AG04450 (cell line): ENCODE measurements around the gene NAA35. TPM values are rescaled to one million over a fixed set of nuclear protein-coding genes. Genes with fewer than 3 reads are reported as not detected.
"Not testable (repeated sequence)": the region's sequence is repeated elsewhere in the genome, so short reads cannot be mapped to it uniquely, and the experiment has no call there.

ENCODE experiments used
- CTCF ChIA-PET: fragments of 300-600, 350-600 bp; formaldehyde crosslinking; extraction: SDS; loops from one replicate; lab custom pipeline; 2022; ENCODE audit warnings: antibody characterized with exemption, inconsistent platforms; lab: Charles Lee
- POLR2A ChIA-PET: fragments of 350-600 bp; formaldehyde crosslinking; extraction: SDS; loops from one replicate; lab custom pipeline; 2021; ENCODE audit warnings: antibody characterized with exemption, inconsistent platforms; lab: Yijun Ruan, JAX
- DNase-seq: peaks from one replicate; pipeline ENCODE4 v3.0.0-alpha.2; 2011; ENCODE audit warnings: low read depth, low spot score
- H3K27ac ChIP-seq: one replicate; pipeline ENCODE4 v1.5.1; 2012; ENCODE audit warnings: low read depth, low read length, control low read depth
- H3K27me3 ChIP-seq: one replicate; pipeline ENCODE4 v1.6.0; 2012; ENCODE audit warnings: low read length; ENCODE audit not compliant: control insufficient read depth, insufficient read depth
- H3K4me3 ChIP-seq: 2 replicates; pipeline ENCODE4 v1.5.1; 2011; ENCODE audit warnings: mild to moderate bottlenecking, low read depth, low read length, control low read depth
- H3K9me3 ChIP-seq: 2 replicates; pipeline ENCODE4 v1.5.1; 2012; ENCODE audit warnings: low read length; ENCODE audit not compliant: control insufficient read depth, insufficient read depth
- CTCF ChIP-seq: IDR thresholded peaks from 2 replicates; pipeline ENCODE4 v1.5.1; 2011; ENCODE audit warnings: low read depth, low read length, control low read depth, inconsistent platforms
- polyA plus RNA-seq: library from polyadenylated mRNA; depleted of rRNA; stranded (reverse); fragments of >200 nt; gene quantifications from 2 replicates; pipeline ENCODE4 v1.2.3, GENCODE V29; 2011

Gene NAA35
- polyA plus RNA-seq, 1 experiment, result 25.2 TPM

- H3K27me3 ChIP-seq, result no peaks in the 10 kb centered on the region
- no peak overlapping the region for H3K4me3 ChIP-seq
- ChIA-PET CTCF (interaction anchor here (0.6 kb wide), 1 partner anchor 8 kb away, joined by 4 read pairs; no protein-coding TSS in a partner anchor), POLR2A (no interaction called here)
- H3K9me3 ChIP-seq, result no peaks in the 10 kb centered on the region
- H3K27ac ChIP-seq, result no peak overlapping the region
- no peak for TF ChIP-seq CTCF
- no peak for DNase-seq
Measured at GRCh38 chr9:85964526-85964925, 23.6 kb downstream of the NAA35 start.

- H3K27me3 ChIP-seq, result no peaks in the 10 kb centered on the region
- H3K27ac ChIP-seq, result no peak overlapping the region
- no peak for DNase-seq
- H3K9me3 ChIP-seq, result no peaks in the 10 kb centered on the region
- ChIA-PET CTCF (no interaction called here), POLR2A (no interaction called here)
- no peak for TF ChIP-seq CTCF
- no peak overlapping the region for H3K4me3 ChIP-seq
Measured at GRCh38 chr9:85964949-85965348, 24.0 kb downstream of the NAA35 start.

DNA sequence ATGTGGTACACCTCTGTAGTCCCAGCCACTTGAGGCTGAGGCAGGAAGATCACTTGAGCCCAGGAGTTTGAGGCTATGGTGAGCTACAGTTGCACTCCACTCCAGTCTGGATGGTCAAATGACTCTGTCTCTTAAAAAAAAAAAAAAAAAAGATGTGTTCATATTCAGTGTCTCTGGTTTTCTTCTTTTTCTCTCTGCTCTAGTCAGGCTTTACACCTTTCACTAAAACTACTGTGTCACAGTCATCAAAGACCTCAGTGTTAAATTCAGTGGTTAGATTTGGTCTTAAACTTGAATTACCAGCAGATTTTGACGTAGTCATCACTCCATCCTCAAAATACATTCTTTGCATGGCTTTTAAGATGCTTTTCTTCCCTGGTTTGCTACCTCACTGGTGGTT lies 28.8 kb downstream of the NAA35 start:
- Histone ChIP-seq H3K4me3 (no peak overlapping the region), H3K9me3 (no peaks in the 10 kb centered on the region), H3K27ac (no peak overlapping the region), H3K27me3 (no peaks in the 10 kb centered on the region)
- no peak for TF ChIP-seq CTCF
- ChIA-PET POLR2A (interaction anchor here (0.6 kb wide), 1 partner anchor 419 kb away, joined by 4 read pairs; no protein-coding TSS in a partner anchor), CTCF (no interaction called here)
- DNase-seq, result no peak

- Histone ChIP-seq H3K4me3 (no peak overlapping the region), H3K27me3 (no peaks in the 10 kb centered on the region), H3K9me3 (no peaks in the 10 kb centered on the region), H3K27ac (no peak overlapping the region)
- ChIA-PET POLR2A (no interaction called here), CTCF (interaction anchor here (0.6 to 0.7 kb wide), 2 partner anchors 9 to 300 kb away, joined by 3 to 5 read pairs; no protein-coding TSS in a partner anchor)
- DNase-seq, result no peak
- TF ChIP-seq CTCF, result no peak
Measured at GRCh38 chr9:85971731-85972130, 30.8 kb downstream of the NAA35 start.

GRCh38 chr9:85973238-85973637 lies 32.3 kb downstream of the NAA35 start:
- Histone ChIP-seq H3K27ac (no peak overlapping the region), H3K9me3 (no peaks in the 10 kb centered on the region), H3K4me3 (no peak overlapping the region), H3K27me3 (no peaks in the 10 kb centered on the region)
- no peak for DNase-seq
- CTCF ChIA-PET, result interaction anchor here (0.6 kb wide), 1 partner anchor 66 kb away, joined by 4 read pairs; no protein-coding TSS in a partner anchor
- POLR2A ChIA-PET, result no interaction called here
- TF ChIP-seq CTCF, result no peak

GRCh38 chr9:85974055-85974547 lies 33.2 kb downstream of the NAA35 start:
- H3K27me3 ChIP-seq, H3K4me3 ChIP-seq, POLR2A ChIA-PET, DNase-seq, H3K27ac ChIP-seq, H3K9me3 ChIP-seq, CTCF ChIA-PET: not testable (repeated sequence)
